GM12872 (cell line): Measurements from ENCODE around the gene TAF11L4.
"Not testable (repeated sequence)": the region's sequence is repeated elsewhere in the genome, so short reads cannot be mapped to it uniquely, and the experiment has no call there.

Source experiments
- CTCF ChIP-seq: IDR thresholded peaks from 3 replicates; pipeline ENCODE4 v1.5.1; 2011; ENCODE audit warnings: low read depth, mild to moderate bottlenecking, low read length, moderate library complexity; ENCODE audit not compliant: insufficient read depth

Gene TAF11L4

DNA sequence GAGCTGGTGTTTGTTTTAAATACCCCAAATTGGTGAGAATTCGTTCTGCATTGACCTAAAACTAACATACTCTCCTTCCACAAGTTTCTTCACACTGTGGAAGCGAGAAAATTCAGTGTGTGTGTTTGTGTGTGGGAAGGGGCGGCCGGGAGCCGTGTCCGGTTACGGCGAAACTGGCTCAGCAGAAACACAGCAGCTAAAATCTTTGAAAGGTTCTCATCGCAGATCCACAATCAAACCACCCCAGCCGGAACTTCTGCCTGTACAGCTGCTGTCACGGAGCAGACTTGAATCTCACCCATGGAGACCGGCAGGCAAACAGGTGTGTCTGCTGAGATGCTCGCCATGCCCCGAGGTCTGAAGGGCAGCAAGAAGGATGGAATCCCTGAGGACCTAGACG lies at the start of gene TAF11L4:
TAF11L4 (plus strand) TSS at position 301 of the 400 bp plus-strand sequence.
- TF ChIP-seq CTCF: not testable (repeated sequence)

DNA sequence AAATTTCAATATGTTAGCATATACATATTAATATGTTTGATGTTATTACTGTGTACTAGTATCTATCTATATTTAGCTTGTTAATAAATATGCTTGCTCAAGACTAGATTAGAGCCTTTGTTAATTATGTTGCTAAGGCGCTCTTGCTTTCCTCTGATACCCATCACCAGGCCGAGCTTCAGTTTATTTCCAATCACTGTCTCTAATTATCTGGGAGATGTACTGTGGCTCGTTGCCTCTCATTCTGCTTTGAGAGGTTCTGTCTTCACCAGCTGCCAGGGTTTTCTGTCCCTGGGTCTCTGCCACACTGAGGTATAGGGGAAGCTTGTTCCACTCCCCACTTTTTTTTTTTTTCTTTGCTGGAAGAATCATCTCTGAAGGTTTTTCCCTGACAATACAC lies 44.6 kb upstream of the TAF11L4 start:
- no peak for TF ChIP-seq CTCF

DNA sequence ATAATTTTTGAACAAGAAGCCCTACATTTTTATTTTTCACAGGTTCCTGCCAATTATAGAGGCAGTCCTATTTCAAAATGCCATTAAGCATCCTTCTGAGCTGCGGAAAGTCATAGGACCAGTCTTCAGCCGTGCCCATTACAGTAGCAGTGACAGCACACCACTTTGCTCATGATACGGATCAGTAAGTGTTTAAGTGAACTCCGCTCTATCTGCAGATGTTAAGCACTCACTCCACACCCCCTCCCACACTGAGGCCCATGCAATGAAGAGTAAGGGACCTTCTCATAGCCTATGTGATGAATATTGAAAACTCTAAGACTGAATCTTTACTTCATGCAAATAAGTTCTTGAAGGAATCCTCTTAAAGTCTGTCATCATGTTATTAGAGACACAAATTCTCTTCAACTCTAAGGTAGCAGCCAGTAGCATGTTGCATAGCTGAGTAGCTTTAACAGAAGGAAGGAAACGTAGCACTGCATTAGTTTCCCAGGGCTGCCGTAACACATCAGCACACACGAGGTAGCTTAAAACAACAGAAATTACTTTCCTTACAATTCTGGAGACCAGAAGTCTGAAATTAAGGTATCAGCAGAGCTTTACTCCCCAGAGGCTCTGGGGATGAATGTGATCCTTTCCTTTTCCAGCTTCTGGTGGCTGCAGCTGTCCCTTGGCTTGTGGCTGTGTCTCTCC lies 43.9 kb upstream of the TAF11L4 start:
- no peak for TF ChIP-seq CTCF

- TF ChIP-seq CTCF: no peak
Measured at GRCh38 chr5:17481378-17481777, 40.2 kb upstream of the TAF11L4 start.

DNA sequence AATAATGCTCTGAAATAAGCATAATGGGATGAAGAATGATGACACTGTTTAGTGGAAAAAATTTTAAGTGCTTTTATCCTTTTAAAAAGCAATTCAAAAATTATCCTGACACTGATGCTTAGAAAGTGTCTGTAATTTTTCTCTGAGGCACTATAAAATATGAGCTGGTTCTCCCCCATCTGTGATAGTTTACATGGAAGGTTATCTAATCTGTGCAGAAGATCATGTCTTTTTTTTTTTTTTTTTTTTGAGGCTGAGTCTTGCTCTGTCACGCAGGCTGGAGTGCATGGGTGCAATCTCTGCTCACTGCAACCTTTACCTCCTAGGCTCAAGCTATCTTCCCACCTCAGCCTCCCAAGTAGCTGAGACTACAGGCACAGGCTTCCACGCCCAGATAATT lies 38.8 kb upstream of the TAF11L4 start:
- TF ChIP-seq CTCF: no peak

GRCh38 chr5:17487174-17487512 lies 34.5 kb upstream of the TAF11L4 start:
- no peak for TF ChIP-seq CTCF

- no peak for TF ChIP-seq CTCF
Measured at GRCh38 chr5:17492770-17493169, 28.8 kb upstream of the TAF11L4 start.
